ENCODE measurements around the gene FAM9B. TPM values are rescaled to one million over a fixed set of nuclear protein-coding genes. Genes with fewer than 3 reads are reported as not detected.
A peak's percentile ranks its signal among the peaks of the same experiment; 100 is the strongest.

The FAM9B gene
- total and polyA plus RNA-seq, 2 of the 4 experiments (the other 2 are of a cell fraction): not detected

GRCh38 chrX:9071031-9071650, 37.2 kb upstream of the FAM9B start:
- Histone ChIP-seq H2AK9ac (replicated peaks; ENCODE audit: low read depth, low read length, poor library complexity) (no peak overlapping the region), H3K27ac (ENCODE audit: insufficient read depth, low read length) (no peak overlapping the region), H2BK15ac (ENCODE audit: low read depth, low read length) (no peak overlapping the region), H2AK5ac (ENCODE audit: low read depth, low read length) (no peak overlapping the region), H3K14ac (replicated peaks; ENCODE audit: low read depth, low read length) (no peak overlapping the region), H4K91ac (ENCODE audit: insufficient read depth, low read depth, low read length) (no peak overlapping the region), H2BK20ac (ENCODE audit: low read depth, low read length) (no peak overlapping the region), H3K9ac (ENCODE audit: low read depth, low read length) (no peak overlapping the region), H3K4ac (ENCODE audit: low read depth, low read length) (no peak overlapping the region), H3K18ac (ENCODE audit: low read depth, low read length) (no peak overlapping the region), H3K56ac (ENCODE audit: extremely low read depth, insufficient read depth, low read length) (no peak overlapping the region), H2BK5ac (ENCODE audit: low read depth, low read length, poor library complexity, severe bottlenecking) (no peak overlapping the region), H2AFZ (replicated peaks; ENCODE audit: low read length, poor library complexity) (no peak overlapping the region), H3K4me2 (ENCODE audit: low read depth, low read length) (no peak overlapping the region), H4K5ac (ENCODE audit: low read depth, low read length) (no peak overlapping the region), H3K9me3 (ENCODE audit: control insufficient read depth, insufficient read depth, low read length) (no peaks in the 10 kb centered on the region), H3K4me1 (ENCODE audit: control insufficient read depth, insufficient read depth, low read length) (peaks cover 2% of the 10 kb centered on the region; the same call in 1 of the 2 replicates), H3K27me3 (ENCODE audit: control insufficient read depth, insufficient read depth, low read length) (no peaks in the 10 kb centered on the region), H3K23ac (ENCODE audit: low read depth, low read length) (no peak overlapping the region), H3K4me3 (ENCODE audit: insufficient read depth, low read depth, low read length) (no peak overlapping the region), H3K36me3 (ENCODE audit: control insufficient read depth, insufficient read depth, low read length) (no peaks in the 10 kb centered on the region), H3K79me1 (ENCODE audit: low read depth in 1 of 2, low read length in 2 of 2) (no peaks in the 10 kb centered on the region), H4K20me1 (ENCODE audit: insufficient read depth, low read length) (no peaks in the 10 kb centered on the region), H2BK120ac (ENCODE audit: low read depth, low read length) (no peak overlapping the region), H4K8ac (ENCODE audit: low read depth in 2 of 2, low read length in 2 of 2) (no peak overlapping the region), H3K9me1 (ENCODE audit: insufficient read depth, low read length) (no peaks in the 10 kb centered on the region)
- no peak for TF ChIP-seq RCOR1 (IDR thresholded peaks at IDR 0.05; ENCODE audit: insufficient replicate concordance, low read length)
- no peak for TF ChIP-seq USF2 (IDR thresholded peaks at IDR 0.05; ENCODE audit: low read depth, low read length)
- TF ChIP-seq FOS (IDR thresholded peaks at IDR 0.05; ENCODE audit: low read depth, low read length): no peak
- TF ChIP-seq RAD21 (IDR thresholded peaks at IDR 0.05; ENCODE audit: low read length): no peak
- TF ChIP-seq SMC3 (IDR thresholded peaks at IDR 0.05; ENCODE audit: low read depth, low read length): no peak
- TF ChIP-seq RFX5 (IDR thresholded peaks at IDR 0.05; ENCODE audit: low read depth, low read length): no peak
- TF ChIP-seq CHD1 (IDR thresholded peaks at IDR 0.05; ENCODE audit: low read depth, low read length): no peak
- no peak for TF ChIP-seq ELK1 (IDR thresholded peaks at IDR 0.05; ENCODE audit: borderline replicate concordance, low read depth, low read length)
- no peak for TF ChIP-seq NFE2L2 (IDR thresholded peaks at IDR 0.05; ENCODE audit: low read depth, low read length)
- no TSS peak for BruUV-seq (replicated peaks)
- dilution Hi-C loops (cut with HindIII; ENCODE audit: low sequenced_read_pairs, unreplicated experiment): no loop called here
- CTCF ChIA-PET: no interaction called here
- in situ Hi-C loops (cut with MboI; ENCODE audit: low sequenced_read_pairs): no loop called here
- WGBS, 2 experiments (ENCODE audit: extremely low coverage in 2 of 2, insufficient read length in 1 of 2): no CpG with 5 or more reads among the region's 4 CpGs
- intact Hi-C loops (cut with micrococcal nuclease): no loop called here
- POLR2A ChIA-PET (ENCODE audit: unreplicated experiment): no interaction called here
- peak; percentile 44 for DNase-seq
- ATAC-seq (ENCODE audit: low read depth): no peak
